ENCODE results near the gene GAA.

Gene GAA

GRCh38 chr17:80104321-80104955, 3.1 kb downstream of the GAA start:
- DNase-seq (ENCODE audit: low spot score) = no peak

GRCh38 chr17:80104956-80105375, 3.6 kb downstream of the GAA start:
- no peak for DNase-seq (ENCODE audit: low spot score)

- no peak for DNase-seq (ENCODE audit: low spot score)
Measured at GRCh38 chr17:80105762-80106161, 4.4 kb downstream of the GAA start.

- no peak for DNase-seq (ENCODE audit: low spot score)
Measured at GRCh38 chr17:80106176-80106575, 4.8 kb downstream of the GAA start.

GRCh38 chr17:80106751-80107150, 5.4 kb downstream of the GAA start:
- no peak for DNase-seq (ENCODE audit: low spot score)

GRCh38 chr17:80107231-80108021, 6.0 kb downstream of the GAA start:
- DNase-seq (ENCODE audit: low spot score) = no peak

GRCh38 chr17:80108036-80108971, 6.9 kb downstream of the GAA start:
- no peak for DNase-seq (ENCODE audit: low spot score)

- DNase-seq (ENCODE audit: low spot score) = no peak
Measured at GRCh38 chr17:80109066-80109660, 7.8 kb downstream of the GAA start.

- no peak for DNase-seq (ENCODE audit: low spot score)
Measured at GRCh38 chr17:80109713-80110446, 8.5 kb downstream of the GAA start.

- DNase-seq (ENCODE audit: low spot score) = no peak
Measured at GRCh38 chr17:80110447-80110812, 9.0 kb downstream of the GAA start.

- DNase-seq (ENCODE audit: low spot score) = no peak
Measured at GRCh38 chr17:80110927-80111701, 9.7 kb downstream of the GAA start.

GRCh38 chr17:80111702-80112470, 10.5 kb downstream of the GAA start:
- no peak for DNase-seq (ENCODE audit: low spot score)

- no peak for DNase-seq (ENCODE audit: low spot score)
Measured at GRCh38 chr17:80112471-80113032, 11.2 kb downstream of the GAA start.

- no peak for DNase-seq (ENCODE audit: low spot score)
Measured at GRCh38 chr17:80113033-80113484, 11.7 kb downstream of the GAA start.

GRCh38 chr17:80114758-80115157, 13.4 kb downstream of the GAA start:
- no peak for DNase-seq (ENCODE audit: low spot score)

- no peak for DNase-seq (ENCODE audit: low spot score)
Measured at GRCh38 chr17:80115159-80115558, 13.8 kb downstream of the GAA start.

- DNase-seq (ENCODE audit: low spot score) = no peak
Measured at GRCh38 chr17:80116276-80116920, 15.0 kb downstream of the GAA start.

- no peak for DNase-seq (ENCODE audit: low spot score)
Measured at GRCh38 chr17:80116921-80117380, 15.6 kb downstream of the GAA start.
